NT2/D1 (cell line): ENCODE data around the gene POTEF.
"Not testable (repeated sequence)": the region's sequence is repeated elsewhere in the genome, so short reads cannot be mapped to it uniquely, and the experiment has no call there.

Experiments used
- YY1 ChIP-seq: IDR thresholded peaks from 2 replicates; pipeline ENCODE4 v1.6.1; 2011; ENCODE audit not compliant: insufficient read length, insufficient read depth
- ZNF274 ChIP-seq: IDR thresholded peaks from 2 replicates; pipeline ENCODE4 v1.6.1; 2011; ENCODE audit warnings: mild to moderate bottlenecking, low read depth, low read length

DNA sequence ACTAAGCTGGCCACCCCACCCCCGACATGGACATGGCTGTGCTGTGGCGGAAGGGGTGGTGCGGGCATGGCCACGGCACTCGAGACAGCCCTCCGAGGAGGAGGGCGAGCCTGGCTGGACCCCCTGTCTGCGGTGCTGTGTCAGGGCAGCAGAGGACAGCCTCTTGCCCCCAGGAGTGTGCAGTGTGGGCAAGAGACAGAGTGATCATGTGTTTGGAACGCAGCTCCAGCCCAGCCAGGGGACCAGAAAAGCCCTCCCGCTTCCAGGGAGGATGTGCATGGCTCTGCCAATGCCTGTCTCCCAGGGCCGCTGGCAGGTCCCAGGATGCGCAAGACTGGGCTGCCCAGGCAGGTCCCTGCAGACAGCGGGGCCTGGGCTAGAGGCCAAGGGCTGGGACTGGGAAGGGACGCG lies 9.8 kb upstream of the POTEF start:
- not testable (repeated sequence) for TF ChIP-seq ZNF274, YY1
